ENCODE results near the gene SPC24. TPM values are rescaled to one million over a fixed set of nuclear protein-coding genes. Genes with fewer than 3 reads are reported as not detected.

Gene SPC24
- total and polyA plus RNA-seq, 2 of the 4 experiments (the other 2 are of a cell fraction) = 12.2 to 97.5 TPM

DNA sequence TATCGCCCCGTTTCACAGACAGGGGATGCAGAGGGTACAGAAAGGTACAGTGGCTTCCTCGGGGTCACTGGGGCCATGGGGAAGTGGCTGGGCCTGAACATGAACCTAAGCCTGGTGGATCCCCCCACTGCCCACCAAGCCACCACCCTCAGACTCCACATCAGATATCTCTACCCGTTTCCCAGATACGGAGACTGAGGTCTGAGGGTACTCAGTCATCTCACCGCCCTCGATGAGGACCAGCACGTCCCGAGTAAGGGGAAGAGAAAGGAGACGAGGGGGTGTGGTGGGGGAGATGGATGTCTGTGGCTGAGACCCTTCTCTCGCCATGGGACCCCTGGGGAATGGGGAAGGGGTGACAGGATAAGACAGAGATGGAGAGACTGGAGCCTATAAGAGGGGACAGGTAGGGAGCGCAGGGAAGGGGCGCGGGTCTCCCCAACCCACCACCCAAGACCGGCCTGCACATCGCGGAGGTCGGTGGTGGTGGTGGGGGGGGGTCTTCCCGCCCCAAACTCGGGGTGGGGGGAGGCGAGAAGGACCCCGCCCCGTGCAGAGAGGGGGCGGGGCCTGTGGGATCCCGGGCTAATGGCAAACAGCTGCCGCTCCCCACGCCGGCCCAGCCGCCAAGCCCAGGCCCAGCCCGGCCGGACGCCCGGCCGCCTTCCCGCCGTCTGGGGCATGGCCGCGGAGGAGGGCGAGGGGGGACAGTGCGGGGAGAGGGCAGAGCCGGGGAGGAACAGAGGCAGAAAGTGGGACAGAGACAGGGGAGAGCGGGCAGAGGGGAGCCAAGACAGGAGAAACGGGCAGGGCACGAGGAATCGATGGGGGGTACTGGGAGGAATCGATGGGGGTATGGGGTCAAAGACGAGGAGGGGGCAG lies 41.1 kb upstream of the SPC24 start:
- DNase-seq = peak; percentile 28
- Histone ChIP-seq H3K18ac (ENCODE audit: low read depth, low read length) (peak overlapping the region; percentile 89), H3K9me3 (ENCODE audit: control insufficient read depth, insufficient read depth, low read length) (no peaks in the 10 kb centered on the region), H2BK15ac (ENCODE audit: low read depth, low read length) (peak overlapping the region; percentile 66; the same call in 2 of the 3 replicates), H3K23ac (ENCODE audit: low read depth, low read length) (peak overlapping the region; percentile 99), H2AK5ac (ENCODE audit: low read depth, low read length) (peak overlapping the region; percentile 99), H3K4me3 (ENCODE audit: insufficient read depth, low read depth, low read length) (peak overlapping the region; percentile 99), H3K9ac (ENCODE audit: low read depth, low read length) (peak overlapping the region; percentile 100), H3K27ac (ENCODE audit: insufficient read depth, low read length) (peak overlapping the region; percentile 98), H4K8ac (ENCODE audit: low read depth in 2 of 2, low read length in 2 of 2) (peak overlapping the region; percentile 92 to 97), H2AFZ (replicated peaks; ENCODE audit: low read length, poor library complexity) (peak overlapping the region; percentile 88), H2BK5ac (ENCODE audit: low read depth, low read length, poor library complexity, severe bottlenecking) (peak overlapping the region; percentile 91), H3K4me1 (ENCODE audit: control insufficient read depth, insufficient read depth, low read length) (peaks cover 16% of the 10 kb centered on the region), H2BK20ac (ENCODE audit: low read depth, low read length) (peak overlapping the region; percentile 27; the same call in 1 of the 2 replicates), H3K27me3 (ENCODE audit: control insufficient read depth, insufficient read depth, low read length) (no peaks in the 10 kb centered on the region), H3K4ac (ENCODE audit: low read depth, low read length) (peak overlapping the region; percentile 94), H3K36me3 (ENCODE audit: control insufficient read depth, insufficient read depth, low read length) (peaks cover 36% of the 10 kb centered on the region), H3K14ac (replicated peaks; ENCODE audit: low read depth, low read length) (peak overlapping the region; percentile 99), H2BK120ac (ENCODE audit: low read depth, low read length) (peak overlapping the region; percentile 89), H2AK9ac (replicated peaks; ENCODE audit: low read depth, low read length, poor library complexity) (peak overlapping the region; percentile 98), H4K5ac (ENCODE audit: low read depth, low read length) (peak overlapping the region; percentile 62), H3K79me1 (ENCODE audit: low read depth in 1 of 2, low read length in 2 of 2) (peaks cover 20 to 55% of the 10 kb centered on the region in 2 experiments), H4K91ac (ENCODE audit: insufficient read depth, low read depth, low read length) (peak overlapping the region; percentile 89), H3K56ac (ENCODE audit: extremely low read depth, insufficient read depth, low read length) (peak overlapping the region; percentile 93), H4K20me1 (ENCODE audit: insufficient read depth, low read length) (peaks cover 11% of the 10 kb centered on the region; the same call in 1 of the 2 replicates), H3K4me2 (ENCODE audit: low read depth, low read length) (peak overlapping the region; percentile 91), H3K9me1 (ENCODE audit: insufficient read depth, low read length) (peaks cover 7% of the 10 kb centered on the region)
- in situ Hi-C loops (cut with MboI; ENCODE audit: low sequenced_read_pairs) (no loop called here), intact Hi-C loops (cut with micrococcal nuclease) (no loop called here), dilution Hi-C loops (cut with HindIII; ENCODE audit: low sequenced_read_pairs, unreplicated experiment) (no loop called here)
- TF ChIP-seq POLR2A (IDR thresholded peaks at IDR 0.05; ENCODE audit: low read depth, low read length) (peak; percentile 18; the same call in 1 of the 2 replicates), BHLHE40 (IDR thresholded peaks at IDR 0.05; ENCODE audit: low read depth, low read length) (no peak), MXI1 (IDR thresholded peaks at IDR 0.05; ENCODE audit: borderline replicate concordance, low read depth, low read length) (peak; percentile 18; the same call in 1 of the 2 replicates), MAFK (IDR thresholded peaks at IDR 0.05; ENCODE audit: low read depth, low read length) (no peak)
- 2% methylated on average over 11 of the region's 47 CpGs; no CpG with 5 or more reads in 1 of the 2 experiments for WGBS, 2 experiments (ENCODE audit: extremely low coverage in 2 of 2, insufficient read length in 1 of 2)
- no TSS peak for BruUV-seq (replicated peaks)
- ChIA-PET CTCF (no interaction called here), POLR2A (ENCODE audit: unreplicated experiment) (no interaction called here)
- ATAC-seq (ENCODE audit: low read depth) = peak; percentile 50
